ENCODE data around the gene CHM. TPM values are rescaled to one million over a fixed set of nuclear protein-coding genes. Genes with fewer than 3 reads are reported as not detected.

CHM gene
- total RNA-seq, 1 donor from 2014 or later, result 6.3 TPM

GRCh38 chrX:85882601-85883000 is 164.8 kb downstream of the CHM start:
- no peak for DNase-seq (ENCODE audit: low spot score in 2 of 2)
- Histone ChIP-seq H3K4me3 (no peak overlapping the region), H3K4me1 (no peaks in the 10 kb centered on the region), H3K27me3 (no peaks in the 10 kb centered on the region), H3K36me3 (no peaks in the 10 kb centered on the region), H3K27ac (no peak overlapping the region), H3K9me3 (no peaks in the 10 kb centered on the region)
- intact Hi-C loops (cut with DNase I), result no loop called here
- TF ChIP-seq CTCF (IDR thresholded peaks at IDR 0.05), result no peak

- no peaks in the 10 kb centered on the region for H3K4me1 ChIP-seq
- TF ChIP-seq CTCF (IDR thresholded peaks at IDR 0.05), result no peak
- no peak overlapping the region for H3K4me3 ChIP-seq
- peaks cover 0 to 12% of the 10 kb centered on the region in 2 donors for H3K36me3 ChIP-seq
- H3K9me3 ChIP-seq, result peaks cover 1 to 5% of the 10 kb centered on the region in 2 donors
- intact Hi-C loops (cut with DNase I), result no loop called here
- H3K27me3 ChIP-seq, result no peaks in the 10 kb centered on the region
- no peak for DNase-seq (ENCODE audit: low spot score in 2 of 2)
- H3K27ac ChIP-seq, result no peak overlapping the region
These were observed 176.8 kb downstream of the CHM start for GRCh38 chrX:85870585-85870984.

GRCh38 chrX:85865324-85865723 is 182.0 kb downstream of the CHM start:
- no peak overlapping the region for H3K27ac ChIP-seq
- peaks cover 0 to 21% of the 10 kb centered on the region in 2 donors for H3K36me3 ChIP-seq
- TF ChIP-seq CTCF (IDR thresholded peaks at IDR 0.05), result no peak
- no peak overlapping the region for H3K4me3 ChIP-seq
- H3K4me1 ChIP-seq, result no peaks in the 10 kb centered on the region
- no peaks in the 10 kb centered on the region for H3K27me3 ChIP-seq
- no peak for DNase-seq (ENCODE audit: low spot score in 2 of 2)
- intact Hi-C loops (cut with DNase I), result no loop called here
- peaks cover 5 to 6% of the 10 kb centered on the region in 2 donors for H3K9me3 ChIP-seq

GRCh38 chrX:85859426-85859825 is 187.9 kb downstream of the CHM start:
- intact Hi-C loops (cut with DNase I), result no loop called here
- TF ChIP-seq CTCF (IDR thresholded peaks at IDR 0.05), result no peak
- H3K4me3 ChIP-seq, result no peak overlapping the region
- H3K27me3 ChIP-seq, result no peaks in the 10 kb centered on the region
- no peaks in the 10 kb centered on the region for H3K9me3 ChIP-seq
- no peak for DNase-seq (ENCODE audit: low spot score in 2 of 2)
- H3K36me3 ChIP-seq, result no peaks in the 10 kb centered on the region
- H3K4me1 ChIP-seq, result no peaks in the 10 kb centered on the region
- H3K27ac ChIP-seq, result no peak overlapping the region

DNA sequence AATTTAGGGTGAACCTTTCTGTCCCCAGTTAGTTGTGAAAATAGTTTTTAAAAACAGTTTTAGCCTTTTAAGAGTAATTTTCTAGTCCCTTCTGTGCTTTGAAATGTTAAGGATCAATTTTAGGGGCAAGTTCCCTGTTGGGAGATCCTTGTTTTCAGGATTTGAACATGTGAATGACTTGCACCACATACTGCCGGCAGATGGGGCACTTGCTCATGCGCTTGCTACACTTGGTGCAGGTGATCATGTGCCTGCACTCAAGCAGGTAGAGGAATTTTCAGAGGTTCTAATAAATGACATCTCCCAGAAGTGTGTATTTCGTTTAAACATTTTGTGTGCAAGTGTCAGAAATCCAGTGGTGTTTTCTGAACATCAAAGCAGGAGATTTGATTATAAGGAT is 195.9 kb downstream of the CHM start:
- peak in 1 of 3 experiments; percentile 14 for TF ChIP-seq CTCF (IDR thresholded peaks at IDR 0.05)
- intact Hi-C loops (cut with DNase I), result no loop called here
- no peak overlapping the region for H3K27ac ChIP-seq
- no peak overlapping the region for H3K4me3 ChIP-seq
- no peaks in the 10 kb centered on the region for H3K9me3 ChIP-seq
- H3K27me3 ChIP-seq, result no peaks in the 10 kb centered on the region
- H3K4me1 ChIP-seq, result no peaks in the 10 kb centered on the region
- H3K36me3 ChIP-seq, result no peaks in the 10 kb centered on the region
- no peak for DNase-seq (ENCODE audit: low spot score in 2 of 2)

- H3K9me3 ChIP-seq, result no peaks in the 10 kb centered on the region
- H3K36me3 ChIP-seq, result no peaks in the 10 kb centered on the region
- DNase-seq (ENCODE audit: low spot score in 2 of 2), result no peak
- no peaks in the 10 kb centered on the region for H3K4me1 ChIP-seq
- no peaks in the 10 kb centered on the region for H3K27me3 ChIP-seq
- intact Hi-C loops (cut with DNase I), result no loop called here
- H3K4me3 ChIP-seq, result no peak overlapping the region
- no peak overlapping the region for H3K27ac ChIP-seq
- TF ChIP-seq CTCF (IDR thresholded peaks at IDR 0.05), result no peak
These were observed 210.5 kb downstream of the CHM start for GRCh38 chrX:85836868-85837267.

Data from ascending aorta (tissue), 2 donors.